HG02884 (cell line): ENCODE results near the gene ZC3H7A.
A peak's percentile ranks its signal among the peaks of the same experiment; 100 is the strongest.
"Not testable (repeated sequence)": the region's sequence is repeated elsewhere in the genome, so short reads cannot be mapped to it uniquely, and the experiment has no call there.

ENCODE experiments used
- ATAC-seq: cut with Tn5 transposase; IDR thresholded peaks from one replicate; pipeline ENCODE4 v1.9.1; 2021; ENCODE audit warnings: mild to moderate bottlenecking, moderate library complexity; ENCODE audit not compliant: unreplicated experiment

The ZC3H7A gene, protein sequence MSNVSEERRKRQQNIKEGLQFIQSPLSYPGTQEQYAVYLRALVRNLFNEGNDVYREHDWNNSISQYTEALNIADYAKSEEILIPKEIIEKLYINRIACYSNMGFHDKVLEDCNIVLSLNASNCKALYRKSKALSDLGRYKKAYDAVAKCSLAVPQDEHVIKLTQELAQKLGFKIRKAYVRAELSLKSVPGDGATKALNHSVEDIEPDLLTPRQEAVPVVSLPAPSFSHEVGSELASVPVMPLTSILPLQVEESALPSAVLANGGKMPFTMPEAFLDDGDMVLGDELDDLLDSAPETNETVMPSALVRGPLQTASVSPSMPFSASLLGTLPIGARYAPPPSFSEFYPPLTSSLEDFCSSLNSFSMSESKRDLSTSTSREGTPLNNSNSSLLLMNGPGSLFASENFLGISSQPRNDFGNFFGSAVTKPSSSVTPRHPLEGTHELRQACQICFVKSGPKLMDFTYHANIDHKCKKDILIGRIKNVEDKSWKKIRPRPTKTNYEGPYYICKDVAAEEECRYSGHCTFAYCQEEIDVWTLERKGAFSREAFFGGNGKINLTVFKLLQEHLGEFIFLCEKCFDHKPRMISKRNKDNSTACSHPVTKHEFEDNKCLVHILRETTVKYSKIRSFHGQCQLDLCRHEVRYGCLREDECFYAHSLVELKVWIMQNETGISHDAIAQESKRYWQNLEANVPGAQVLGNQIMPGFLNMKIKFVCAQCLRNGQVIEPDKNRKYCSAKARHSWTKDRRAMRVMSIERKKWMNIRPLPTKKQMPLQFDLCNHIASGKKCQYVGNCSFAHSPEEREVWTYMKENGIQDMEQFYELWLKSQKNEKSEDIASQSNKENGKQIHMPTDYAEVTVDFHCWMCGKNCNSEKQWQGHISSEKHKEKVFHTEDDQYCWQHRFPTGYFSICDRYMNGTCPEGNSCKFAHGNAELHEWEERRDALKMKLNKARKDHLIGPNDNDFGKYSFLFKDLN

DNA sequence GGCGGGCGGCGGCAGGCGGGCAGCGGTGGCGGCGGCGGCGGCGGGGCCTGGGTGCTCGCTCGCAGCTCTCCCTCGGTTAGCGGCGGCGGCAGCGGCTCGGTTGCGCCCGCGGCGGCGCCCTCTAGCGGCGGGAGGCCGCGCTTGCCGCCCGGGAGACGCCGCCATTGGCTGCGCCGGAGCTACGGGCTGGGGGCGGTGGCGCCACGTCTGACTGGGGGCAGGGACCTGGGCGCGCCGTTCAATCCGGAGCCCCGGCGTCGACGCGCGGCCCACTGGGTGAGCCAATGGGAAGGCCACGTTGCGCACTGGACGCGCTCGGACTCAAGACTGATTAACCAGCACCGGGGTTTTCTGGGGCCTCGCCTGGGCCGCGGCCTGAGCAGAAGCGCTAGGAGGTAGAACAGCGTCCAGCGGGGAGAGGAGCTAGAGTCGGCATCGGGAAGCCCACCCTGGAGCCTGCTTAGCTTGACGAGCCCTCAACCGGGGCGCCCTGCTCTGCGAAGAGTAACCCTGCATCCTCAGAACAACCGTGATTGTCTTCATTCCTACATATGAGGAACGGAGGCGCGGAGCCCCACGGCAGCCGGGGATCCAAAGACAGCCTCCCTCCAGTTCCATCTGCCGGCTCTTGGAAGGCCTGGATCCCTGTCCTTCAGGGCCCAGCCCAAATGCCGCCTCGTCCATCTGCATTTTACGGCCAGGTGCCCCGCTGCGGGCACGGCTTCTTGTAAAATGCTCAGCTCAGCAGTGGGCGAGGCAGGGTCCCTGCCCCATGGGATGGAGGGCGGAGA is at the start of gene ZC3H7A:
ZC3H7A (minus strand) TSS at position 93 of the 791 bp plus-strand sequence. CDS start 14,904 bp downstream, outside the sequence.
- ATAC-seq = peak; percentile 87

DNA sequence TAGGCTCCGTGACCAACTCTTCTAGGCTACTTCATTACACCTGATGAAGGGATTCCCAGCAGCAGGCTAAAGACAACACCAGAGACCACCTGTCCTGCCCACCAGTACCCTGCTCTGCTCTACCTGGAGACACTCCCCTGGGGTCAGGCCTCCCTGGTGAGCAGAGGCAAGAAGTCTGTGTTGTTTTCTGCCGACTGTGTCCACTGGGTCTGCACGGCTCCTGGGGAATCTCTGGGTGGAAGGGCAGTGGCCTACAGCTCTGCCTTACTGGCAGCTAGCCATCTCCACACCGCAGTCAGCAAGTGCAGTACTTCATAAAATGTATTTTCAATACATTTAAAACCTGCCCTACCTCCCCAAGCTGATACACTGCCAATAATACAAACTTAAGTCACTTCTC is 47.4 kb upstream of the ZC3H7A start:
- no peak for ATAC-seq

DNA sequence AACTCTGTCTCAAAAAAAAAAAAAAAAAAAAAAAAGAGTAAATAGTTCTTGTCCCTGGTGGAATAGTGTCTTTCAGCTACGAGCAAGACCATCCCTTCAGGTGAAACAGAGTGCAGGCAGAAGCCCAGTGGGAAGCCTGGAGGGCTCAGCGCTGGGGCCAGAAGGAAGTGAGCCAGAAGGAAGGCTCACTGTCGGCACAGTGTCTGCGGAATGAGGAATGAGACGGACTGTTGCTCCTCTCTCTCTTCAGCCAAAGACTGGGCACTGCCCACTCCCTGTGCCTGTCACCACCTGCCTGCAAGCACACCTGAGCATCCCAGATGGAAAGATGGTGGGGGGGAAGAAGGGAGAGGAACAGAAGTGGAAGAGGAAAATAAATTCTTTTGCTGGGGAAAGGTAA is 46.8 kb upstream of the ZC3H7A start:
- ATAC-seq = no peak

DNA sequence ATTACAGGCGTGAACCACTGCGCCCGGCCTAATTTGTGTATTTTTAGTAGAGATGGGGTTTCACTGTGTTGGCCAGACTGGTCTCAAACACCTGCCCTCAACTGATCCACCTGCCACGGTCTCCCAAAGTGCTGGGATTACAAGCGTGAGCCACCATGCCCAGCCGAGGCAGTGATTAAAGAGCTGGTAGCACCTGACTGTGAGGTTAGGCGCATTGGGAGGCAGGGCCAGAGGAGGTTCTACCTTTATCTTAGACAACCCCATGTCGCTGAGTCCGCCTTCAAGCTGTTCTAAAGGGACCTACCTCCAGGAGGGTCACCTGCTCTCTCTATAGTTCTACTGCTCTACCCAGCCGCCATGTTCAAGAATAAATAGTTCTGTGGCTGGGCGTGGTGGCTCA is 46.1 kb upstream of the ZC3H7A start:
- ATAC-seq = no peak

DNA sequence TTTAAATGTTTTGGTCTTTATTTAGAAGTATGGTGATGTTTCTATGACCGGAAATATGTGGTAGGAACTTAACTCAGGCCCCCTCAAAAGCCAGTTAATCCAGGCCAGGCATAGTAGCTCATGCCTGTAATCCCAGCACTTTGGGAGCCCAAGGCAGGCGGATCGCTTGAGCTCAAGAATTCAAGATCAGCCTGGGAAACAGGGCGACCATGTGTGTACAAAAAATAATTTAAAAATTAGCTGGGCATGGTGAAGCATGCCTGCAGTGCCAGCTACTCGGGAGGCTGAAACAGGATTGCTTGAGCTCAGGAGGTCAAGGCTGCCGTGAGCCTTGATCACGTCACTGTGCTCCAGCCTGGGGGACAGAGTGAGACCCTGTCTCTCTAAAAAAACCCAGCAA is 44.0 kb upstream of the ZC3H7A start:
- ATAC-seq = no peak

DNA sequence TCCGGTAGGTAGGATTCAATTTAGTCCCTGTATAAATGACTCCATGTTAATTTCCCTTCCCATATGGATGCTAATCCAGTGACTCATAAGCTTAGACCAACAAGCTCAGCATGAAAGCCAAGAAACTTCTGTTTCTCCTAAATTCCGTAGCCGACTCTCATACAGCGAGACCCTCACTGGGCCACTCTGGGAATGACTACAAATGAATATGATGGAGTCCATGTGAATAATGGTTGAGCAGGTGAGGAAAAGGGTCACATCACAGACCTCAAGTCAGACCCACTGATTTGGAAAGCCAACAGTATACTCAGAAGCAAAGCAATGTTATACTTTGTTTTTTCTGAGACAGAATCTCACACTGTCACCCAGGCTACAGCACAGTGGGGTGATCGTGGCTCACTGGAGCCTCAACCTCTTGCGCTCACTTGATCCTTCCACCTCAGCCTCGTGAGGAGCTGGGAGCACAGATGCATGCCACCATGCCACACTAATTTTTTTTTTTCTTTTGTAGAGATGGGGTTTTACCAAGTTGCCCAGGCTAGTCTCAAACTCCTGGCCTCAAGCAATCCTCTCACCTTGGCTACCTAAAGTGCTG is 39.7 kb upstream of the ZC3H7A start:
- no peak for ATAC-seq

DNA sequence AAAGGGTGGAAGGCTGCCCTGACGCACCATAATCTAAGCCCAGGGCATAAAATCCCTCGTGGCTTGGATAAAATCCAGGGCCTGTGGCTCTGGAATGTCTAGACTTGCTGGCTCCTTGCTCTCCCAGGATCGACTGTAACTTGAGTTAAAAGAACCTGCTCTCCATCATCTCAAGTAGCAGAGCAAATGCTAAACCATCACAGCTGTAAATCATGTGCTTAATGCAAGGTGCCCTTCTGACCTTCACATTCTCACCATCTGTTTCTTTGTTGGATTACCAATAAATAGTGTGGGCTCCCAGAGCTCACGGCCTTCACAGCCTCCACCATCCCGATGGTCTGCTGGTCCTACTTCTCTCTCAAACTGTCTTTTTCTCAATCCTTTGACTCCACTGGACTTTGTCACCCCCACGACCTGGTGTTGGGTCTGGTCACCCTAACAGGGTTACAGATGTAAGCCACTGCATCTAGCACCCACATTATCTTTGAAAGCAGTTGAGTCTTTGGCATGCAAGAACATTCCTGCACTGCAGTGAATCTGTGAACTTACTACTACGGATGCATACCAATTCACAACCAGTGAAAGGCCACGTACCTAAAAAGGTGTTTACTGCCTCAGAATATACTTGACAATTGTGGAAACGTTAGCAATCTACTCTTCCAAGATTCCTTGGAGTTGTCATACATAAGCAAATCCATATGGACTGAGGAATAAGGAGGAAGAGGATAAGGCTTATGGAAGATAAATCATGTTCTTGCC is 39.0 kb upstream of the ZC3H7A start:
- no peak for ATAC-seq

DNA sequence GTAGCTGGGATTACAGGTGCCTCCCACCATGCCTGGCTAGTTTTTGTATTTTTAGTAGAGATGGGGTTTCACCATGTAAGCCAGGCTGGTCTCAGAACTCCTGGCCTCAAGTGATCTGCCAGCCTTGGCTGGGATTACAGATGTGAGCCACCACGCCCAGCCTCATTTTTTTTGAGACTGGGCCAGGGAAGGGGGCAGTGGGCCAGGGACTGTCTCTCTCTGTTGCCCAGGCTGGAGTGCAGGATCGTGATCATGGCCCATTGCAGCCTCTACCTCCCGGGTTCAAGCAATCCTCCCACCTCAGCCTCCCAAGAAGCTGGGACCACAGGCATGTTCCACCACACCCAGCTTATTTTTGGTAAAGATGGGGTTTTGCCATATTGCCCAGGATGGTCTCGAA is 38.3 kb upstream of the ZC3H7A start:
- ATAC-seq = no peak

DNA sequence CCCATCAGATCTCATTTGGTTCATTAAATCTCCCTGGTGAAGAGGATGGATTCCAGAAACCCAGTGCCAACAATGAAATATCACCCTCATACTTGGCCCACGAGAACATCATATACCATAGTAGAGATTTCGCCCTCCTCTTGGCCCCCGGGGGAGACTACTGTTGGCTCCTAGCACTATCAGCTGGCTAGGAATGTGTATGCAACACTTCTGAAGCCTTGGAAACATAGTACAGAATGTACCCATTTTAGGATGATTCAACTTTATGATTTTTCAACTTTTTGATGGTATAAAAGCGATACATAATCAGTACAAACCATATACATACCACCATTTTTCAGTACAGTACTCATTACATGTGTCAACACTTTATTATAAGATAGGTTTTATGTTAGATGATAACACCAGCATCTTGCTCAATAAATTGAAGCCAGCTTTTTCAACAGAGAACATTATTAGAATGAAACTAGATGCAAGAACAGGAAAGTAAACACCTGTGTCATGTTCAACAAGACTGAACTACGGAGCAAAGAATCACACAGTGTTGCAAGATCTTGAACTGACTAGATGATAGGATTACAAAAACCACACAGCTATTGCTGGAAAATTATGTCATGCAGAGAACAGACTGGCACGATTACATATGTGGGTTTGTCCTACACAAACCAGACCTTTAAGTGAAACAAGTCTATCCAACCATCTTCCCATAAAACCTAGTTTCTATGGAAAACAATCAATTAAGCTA is 37.1 kb upstream of the ZC3H7A start:
- no peak for ATAC-seq

DNA sequence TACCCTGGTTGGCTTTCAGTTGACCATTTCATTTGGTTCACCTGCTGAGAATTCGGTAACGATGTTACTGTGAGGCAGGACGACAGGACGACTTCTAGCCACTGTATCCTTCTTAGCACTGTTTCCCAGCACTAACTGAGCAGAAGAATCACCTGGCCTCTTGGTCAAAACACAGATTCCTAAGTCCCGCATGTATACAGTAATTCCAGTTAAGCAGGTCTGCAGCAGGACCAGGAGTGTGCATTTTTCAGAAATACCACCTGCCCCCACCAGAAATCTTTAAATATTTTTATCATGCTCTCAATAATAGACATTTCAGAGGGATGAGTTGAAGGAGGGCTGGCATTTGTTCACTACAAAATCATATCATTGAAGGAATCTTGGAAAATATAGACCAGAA is 31.6 kb upstream of the ZC3H7A start:
- ATAC-seq = no peak

DNA sequence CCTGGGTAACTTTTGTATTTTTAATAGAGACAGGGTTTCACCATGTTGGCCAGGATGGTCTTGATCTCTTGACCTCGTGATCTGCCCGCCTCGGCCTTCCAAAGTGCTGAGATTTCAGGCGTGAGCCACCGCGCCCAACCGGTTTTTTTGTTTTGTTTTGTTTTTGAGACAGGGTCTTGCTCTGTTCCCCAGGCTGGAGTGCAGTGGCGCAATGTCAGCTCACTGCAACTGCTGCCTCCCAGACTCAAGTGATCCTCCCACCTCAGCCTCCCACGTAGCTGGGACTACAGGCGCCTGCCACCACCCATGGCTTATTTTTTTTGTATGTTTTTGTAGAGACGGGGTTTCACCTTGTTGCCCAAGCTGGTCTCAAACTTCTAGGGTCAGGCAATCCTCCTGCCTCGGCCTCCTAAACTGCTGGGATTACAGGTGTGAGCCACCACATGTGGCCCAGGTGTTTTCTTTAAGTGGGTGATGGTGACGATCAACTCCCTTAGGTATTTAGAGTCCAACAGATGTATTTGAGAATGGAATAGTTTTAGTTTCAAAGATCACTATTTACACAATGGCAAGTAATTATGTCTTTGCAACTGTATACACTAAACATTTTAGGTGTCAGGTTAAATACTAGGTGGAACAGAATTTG is 28.6 kb upstream of the ZC3H7A start:
- ATAC-seq = not testable (repeated sequence)

DNA sequence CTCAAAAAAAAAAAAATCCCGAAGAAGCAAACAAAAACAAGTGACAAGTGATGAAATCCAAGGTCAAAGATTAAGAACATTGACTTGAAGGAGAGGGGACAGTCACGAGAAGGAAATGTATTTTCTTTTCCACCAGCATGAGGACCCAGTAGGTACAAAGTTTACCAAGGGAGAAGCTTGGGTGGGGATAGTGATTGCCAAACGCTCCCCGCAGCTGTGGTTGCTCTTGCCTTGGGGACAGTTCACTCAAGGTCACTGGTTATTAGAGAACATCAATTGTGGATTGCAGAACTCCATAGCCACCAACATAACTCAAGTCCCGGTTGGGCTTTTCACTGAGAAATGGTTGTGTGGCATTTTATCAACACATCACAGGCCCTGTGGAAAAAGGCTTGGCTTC is 27.3 kb upstream of the ZC3H7A start:
- no peak for ATAC-seq

DNA sequence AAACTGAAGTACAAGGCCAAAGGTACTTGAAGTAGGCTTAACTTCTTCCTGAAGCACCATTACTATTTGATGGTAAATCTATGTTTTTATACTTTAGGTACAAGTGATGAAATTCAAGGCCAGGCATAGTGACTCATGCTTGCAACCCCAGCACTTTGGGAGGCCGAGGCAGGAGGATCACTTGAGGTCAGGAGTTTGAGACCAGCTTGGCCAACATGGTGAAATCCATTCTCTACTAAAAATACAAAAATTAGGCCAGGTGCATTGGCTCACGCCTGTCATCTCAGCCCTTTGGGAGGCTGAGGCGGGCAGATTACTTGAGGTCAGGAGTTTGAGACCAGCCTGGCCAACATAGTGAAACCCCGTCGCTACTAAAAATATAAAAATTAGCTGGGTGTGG is 26.6 kb upstream of the ZC3H7A start:
- not testable (repeated sequence) for ATAC-seq

DNA sequence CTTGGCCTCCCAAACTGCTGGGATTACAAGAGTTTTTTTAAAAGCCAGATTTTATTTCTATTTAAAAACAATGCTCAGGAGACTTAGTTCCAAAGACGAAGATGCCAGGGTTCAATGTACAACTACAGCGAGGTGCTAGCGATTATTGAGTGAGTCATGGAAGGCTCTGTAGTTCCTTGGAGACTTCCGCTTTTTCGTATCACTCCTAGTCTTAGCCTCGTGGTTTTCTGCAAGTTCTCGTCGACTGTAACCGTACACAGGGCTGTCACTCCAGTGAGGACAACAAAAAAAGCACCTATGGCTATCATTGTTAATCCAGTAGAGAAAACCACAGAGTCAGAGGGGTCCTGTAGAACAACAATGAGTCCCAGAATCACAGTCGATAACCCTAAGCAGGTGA is 22.7 kb upstream of the ZC3H7A start:
- ATAC-seq = no peak

DNA sequence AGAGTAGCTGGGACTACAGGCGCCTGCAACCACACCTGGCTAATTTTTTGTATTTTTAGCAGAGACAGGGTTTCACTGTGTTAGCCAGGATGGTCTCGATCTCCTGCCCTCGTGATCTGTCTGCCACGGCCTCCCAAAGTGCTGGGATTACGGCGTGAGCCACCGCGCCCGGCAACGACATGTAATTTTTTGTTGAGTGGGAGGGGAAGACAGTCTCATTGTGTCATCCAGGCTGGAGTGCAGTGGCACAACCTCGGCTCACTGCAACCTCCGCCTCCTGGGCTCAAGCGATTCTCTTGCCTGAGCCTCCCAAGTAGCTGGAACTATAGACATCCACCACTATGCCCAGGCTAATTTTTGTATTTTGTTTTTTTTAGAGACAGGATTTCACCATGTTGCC is 21.9 kb upstream of the ZC3H7A start:
- not testable (repeated sequence) for ATAC-seq

DNA sequence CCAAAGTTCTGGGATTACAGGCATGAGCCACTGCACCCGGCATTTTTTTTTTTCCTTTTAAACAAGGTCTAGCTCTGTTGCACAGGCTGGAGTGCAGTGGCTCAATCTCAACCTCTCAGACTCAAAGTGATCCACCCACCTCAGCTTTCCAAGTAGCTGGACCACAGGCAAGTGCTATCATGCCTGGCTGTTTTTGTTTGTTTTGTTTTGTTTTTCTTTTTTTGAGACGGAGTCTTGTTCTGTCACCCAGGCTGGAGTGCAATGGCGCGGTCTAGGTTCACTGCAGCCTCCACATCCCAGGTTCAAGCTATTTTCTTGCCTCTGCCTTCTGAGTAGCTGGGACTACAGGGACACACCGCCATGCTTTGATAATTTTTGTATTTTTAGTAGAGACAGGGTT is 19.1 kb upstream of the ZC3H7A start:
- no peak for ATAC-seq

DNA sequence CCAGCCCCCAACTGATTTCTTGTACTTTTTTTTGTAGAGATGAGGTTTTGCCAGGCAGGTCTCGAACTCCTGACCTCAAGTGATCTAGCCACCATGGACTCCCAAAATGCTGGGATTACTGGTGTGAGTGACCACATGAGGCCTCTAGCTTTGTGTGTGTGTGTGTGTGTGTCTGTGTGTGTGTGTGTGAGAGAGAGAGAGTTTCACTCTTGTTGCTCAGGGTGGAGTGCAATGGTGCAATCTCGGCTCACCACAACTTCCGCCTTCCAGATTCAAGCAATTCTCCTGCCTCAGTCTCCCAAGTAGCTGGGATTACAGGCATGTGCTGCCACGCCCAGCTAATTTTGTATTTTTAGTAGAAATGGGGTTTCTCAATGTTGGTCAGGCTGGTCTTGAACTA is 17.7 kb upstream of the ZC3H7A start:
- ATAC-seq = not testable (repeated sequence)

DNA sequence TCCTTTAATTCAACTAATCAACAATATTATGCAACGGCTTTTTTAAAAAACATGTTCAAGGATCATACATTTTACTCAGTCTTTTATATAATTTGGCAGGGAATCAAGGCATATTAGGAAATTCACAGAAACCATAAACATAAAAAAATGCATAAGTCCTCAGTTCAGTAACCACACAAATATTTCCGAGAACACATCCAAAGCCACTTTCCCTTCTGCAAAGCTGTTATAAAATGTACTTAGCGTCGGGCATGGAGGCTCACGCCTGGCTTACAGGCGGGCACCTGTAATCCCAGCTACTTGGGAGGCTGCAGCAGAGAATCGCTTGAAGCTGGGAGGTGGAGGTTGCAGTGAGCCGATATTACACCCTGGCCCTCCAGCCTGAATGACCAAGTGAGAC is 9.7 kb upstream of the ZC3H7A start:
- ATAC-seq = no peak

DNA sequence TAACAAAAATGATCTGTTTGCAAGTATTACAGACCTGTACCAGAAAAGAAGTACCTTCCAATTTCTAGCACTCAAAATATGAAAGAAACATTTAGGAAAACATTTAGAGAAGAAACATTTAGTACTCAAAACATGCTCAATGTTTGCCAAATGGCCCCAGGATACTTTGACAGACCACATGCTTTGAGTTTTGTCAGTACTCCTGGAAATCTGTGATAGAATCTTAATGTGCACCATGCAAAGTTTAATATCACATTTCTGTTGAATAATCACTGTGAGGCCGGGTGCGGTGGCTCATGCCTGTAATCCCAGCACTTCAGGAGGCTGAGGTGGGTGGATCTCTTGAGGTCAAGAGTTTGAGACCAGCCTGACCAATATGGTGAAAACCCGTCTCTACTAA is 8.5 kb upstream of the ZC3H7A start:
- ATAC-seq = no peak
